Measurements from ENCODE around the gene KPNA4.
"Not testable (repeated sequence)": the region's sequence is repeated elsewhere in the genome, so short reads cannot be mapped to it uniquely, and the experiment has no call there.

Gene KPNA4, protein sequence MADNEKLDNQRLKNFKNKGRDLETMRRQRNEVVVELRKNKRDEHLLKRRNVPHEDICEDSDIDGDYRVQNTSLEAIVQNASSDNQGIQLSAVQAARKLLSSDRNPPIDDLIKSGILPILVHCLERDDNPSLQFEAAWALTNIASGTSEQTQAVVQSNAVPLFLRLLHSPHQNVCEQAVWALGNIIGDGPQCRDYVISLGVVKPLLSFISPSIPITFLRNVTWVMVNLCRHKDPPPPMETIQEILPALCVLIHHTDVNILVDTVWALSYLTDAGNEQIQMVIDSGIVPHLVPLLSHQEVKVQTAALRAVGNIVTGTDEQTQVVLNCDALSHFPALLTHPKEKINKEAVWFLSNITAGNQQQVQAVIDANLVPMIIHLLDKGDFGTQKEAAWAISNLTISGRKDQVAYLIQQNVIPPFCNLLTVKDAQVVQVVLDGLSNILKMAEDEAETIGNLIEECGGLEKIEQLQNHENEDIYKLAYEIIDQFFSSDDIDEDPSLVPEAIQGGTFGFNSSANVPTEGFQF

DNA sequence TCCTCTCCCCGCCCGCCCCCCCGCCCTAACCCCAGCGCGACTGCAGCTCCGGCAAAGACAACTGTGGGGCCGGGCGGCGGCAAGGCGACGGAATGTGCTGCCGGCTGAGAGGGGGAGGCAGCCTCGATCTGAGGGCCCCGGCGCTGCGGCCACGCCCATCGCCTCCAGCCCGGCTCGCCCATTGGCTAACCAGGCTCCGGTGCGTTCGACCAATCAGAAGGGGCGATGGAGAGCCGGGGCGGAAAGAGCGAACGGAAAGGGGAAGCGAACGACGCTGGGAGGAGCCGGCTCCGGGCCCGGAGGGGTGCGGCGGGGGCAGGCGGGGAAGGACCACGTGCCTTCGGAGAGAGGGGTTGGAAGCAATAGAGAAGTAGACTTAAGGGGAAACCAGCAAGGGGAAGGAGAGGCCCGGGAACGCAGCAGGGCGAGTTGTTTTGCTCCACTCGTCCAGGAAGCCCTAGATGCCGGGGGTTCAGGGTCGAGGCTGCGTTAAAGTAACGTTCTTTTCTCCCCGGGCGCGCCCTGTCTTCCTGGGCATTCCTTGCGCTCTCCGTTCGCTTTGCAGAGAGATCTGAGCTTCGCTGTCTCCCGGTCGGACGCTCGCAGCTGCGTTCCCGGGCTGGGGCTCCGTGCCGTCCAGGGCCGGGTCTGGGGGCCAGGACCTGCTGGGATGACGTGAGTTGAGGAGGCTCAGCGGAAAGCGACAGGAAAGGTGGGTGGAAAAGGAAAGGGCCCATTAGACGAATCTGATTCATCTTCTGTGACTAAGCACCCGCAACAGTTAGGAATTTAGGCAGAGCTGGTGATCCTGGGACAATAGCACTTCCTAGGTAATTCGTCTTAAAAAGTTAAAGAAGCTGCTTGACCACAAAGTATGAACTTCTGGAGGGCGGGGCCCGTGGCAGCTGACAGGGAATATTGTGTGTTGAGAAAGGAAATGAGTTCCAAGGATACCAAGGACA is at the start of gene KPNA4:
Gene KPNA4, minus strand, starts transcription at position 130 of the 962 bp plus-strand sequence. CDS start 289 bp downstream, outside the sequence.
- DNase-seq (ENCODE audit: low read depth): peak; percentile 96

DNA sequence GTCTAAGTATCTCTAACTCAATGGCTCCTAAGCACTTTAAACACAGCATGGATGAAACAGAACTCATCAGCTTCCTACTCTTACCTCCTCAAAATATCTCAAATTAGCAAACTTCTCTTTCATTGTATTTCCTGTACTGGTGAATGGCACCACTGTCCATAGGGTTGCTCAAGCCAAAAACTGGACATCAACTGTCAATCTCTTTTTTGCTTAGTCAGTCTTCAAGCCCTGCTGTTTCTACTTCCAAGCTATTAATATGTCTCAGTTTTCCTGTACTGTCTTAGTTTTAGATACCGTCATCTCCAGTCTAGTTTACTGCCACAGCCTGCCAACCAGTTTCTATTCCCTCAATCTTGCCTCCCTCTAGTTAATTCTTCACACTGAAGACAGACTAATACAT is 48.3 kb upstream of the KPNA4 start:
- no peak for DNase-seq (ENCODE audit: low read depth)

DNA sequence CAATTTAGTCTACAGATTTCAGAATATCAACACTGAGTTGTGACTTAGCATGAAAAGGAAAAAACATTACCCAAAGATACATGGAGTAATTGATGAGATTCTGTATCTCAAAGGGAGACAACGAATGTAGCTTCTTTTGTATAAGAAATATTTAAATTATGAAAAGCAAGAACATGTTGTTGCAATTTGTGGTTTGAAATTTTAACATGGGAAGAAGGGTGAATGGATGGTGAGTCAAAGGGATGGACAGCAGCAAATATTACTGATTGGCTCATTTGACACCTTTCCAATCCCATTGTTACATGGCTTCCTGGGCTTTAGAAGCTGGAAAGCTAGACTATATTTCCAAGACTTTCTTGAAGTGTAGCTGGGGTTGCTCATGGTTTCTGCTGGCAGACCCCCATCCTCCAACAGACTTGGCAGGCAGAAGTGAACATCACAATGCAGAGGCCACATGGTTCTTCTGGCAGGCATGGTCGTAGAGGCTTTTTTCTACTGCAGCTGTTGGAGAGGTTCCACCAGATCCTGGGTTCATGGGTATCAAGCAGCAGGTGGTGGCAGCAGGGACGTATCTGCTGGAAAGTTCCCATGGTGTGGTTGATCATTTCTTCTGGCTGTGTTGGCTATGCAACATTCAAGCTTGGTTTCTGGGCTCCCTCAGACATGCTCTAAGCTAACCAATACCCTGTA is 47.2 kb upstream of the KPNA4 start:
- DNase-seq (ENCODE audit: low read depth): no peak

DNA sequence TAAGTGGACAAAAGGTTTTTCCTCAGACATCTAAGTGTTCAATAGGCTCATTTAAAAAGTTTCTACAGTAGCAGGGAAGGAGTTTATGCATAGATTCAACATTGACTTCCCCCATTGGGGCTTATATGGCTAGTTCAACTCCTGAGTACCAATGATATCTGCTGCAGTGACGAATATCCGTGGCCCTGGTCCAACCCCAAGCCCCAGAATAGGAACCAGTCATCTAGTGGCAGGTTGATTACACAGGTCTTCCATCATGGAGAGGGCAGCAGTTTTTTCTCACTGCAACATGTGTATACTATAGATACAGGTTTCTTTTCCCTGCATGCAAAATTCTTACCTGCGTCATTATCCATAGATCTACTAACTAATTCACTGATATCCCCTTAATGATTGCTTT is 45.8 kb upstream of the KPNA4 start:
- no peak for DNase-seq (ENCODE audit: low read depth)

DNA sequence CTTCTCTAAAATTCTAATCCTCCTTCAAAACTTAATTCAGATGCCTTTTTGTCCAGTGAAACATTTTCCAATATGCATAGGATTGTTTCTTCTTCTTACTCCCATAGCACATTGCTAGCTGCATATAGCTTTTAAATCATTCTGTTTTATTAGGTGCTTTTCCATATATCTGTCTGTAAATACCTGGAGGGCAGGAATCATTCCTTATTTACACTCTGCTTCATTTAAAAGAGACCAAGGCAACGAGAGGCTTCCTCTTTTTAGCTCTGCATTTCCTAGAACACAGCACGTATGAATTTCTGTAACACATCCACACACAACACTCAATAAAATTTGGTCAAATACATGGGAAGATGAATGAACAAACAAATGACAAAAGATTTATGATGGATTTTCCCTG is 43.5 kb upstream of the KPNA4 start:
- DNase-seq (ENCODE audit: low read depth): no peak

DNA sequence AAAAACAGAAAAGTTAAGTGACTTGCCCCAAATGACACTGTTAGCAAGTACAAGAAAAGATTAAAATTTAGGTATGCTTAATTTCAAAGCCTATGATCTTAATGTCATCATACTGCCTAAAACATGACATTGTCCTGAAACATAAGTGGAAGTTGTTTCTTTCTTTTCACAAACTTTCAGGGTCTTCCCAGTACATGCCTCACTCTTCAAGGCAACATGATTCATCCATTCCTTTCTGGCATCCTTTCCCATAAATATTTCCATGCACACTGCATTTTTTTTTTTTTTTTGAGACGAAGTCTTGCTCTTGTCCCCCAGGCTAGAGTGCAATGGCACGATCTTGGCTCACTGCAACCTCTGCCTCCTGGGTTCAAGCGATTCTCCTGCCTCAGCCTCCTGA is 42.5 kb upstream of the KPNA4 start:
- no peak for DNase-seq (ENCODE audit: low read depth)

DNA sequence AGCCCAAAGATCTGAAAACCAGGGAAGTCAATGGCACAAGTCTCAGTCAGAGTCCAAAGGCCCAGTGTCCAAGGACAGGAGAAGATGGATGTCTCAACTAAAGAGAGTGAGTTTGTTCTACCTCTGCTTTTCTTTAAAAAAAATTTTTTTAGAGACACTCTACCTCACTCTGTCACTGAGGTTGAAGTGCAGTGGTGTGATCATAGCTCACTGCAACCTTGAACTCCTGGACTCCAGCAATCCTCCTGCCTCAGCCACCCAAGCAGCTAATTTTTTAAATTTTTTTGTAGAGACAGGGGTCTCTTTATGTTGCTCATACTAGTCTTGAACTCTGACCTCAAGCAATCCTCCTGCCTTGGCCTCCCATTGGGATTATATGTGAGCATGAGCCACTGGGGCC is 39.9 kb upstream of the KPNA4 start:
- DNase-seq (ENCODE audit: low read depth): no peak

DNA sequence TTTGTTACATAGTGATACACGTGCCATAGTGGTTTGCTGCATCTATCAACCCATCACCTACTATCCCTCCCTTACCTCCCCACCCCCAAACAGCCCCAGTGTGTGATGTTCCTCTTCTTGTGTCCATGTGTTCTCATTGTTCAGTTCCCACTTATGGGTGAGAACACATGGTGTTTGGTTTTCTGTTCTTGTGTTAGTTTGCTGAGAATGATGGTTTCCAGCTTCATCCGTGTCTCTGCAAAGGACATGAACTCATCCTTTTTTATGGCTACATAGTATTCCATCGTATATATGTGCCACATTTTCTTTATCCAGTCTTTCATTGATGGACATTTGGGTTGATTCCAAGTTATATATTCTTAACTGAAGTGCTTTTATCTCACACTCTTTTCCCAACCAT is 38.5 kb upstream of the KPNA4 start:
- not testable (repeated sequence) for DNase-seq (ENCODE audit: low read depth)

DNA sequence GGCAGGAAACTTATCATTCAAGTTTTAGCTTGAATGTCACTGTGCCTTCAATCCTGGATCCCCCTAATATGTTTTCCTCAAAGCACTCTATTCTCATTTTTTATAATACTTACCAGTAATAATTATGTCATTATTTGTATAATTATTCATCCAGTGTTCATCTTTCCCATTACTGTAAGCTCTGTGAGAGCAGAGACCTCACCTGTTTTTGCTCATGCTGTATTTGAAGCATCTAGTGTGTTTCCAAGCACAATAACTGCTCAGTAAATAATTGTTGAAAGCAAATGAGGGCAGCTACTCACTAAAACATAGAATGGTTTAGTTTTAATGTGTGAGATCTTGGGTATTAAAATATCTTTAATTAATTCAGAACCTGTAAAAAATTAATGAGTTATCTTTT is 36.9 kb upstream of the KPNA4 start:
- no peak for DNase-seq (ENCODE audit: low read depth)

DNA sequence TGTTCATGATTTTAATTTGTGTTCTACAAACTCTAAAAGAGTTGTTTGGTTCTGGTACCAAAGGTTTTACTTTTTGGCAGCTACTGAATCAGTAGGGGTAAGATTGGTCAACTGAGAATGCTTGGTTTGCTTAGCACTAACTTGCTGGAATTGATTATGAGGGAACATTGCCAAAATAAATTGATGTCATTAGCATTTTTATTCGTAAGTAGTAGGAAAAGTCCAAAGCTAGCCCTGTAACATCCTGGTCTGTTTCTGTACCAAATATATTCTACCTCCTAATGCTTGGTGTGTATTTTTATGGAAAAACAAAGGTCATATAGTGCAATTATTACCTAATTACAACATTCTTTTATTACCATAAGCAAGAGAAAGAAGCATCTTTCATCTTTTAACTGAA is 35.9 kb upstream of the KPNA4 start:
- no peak for DNase-seq (ENCODE audit: low read depth)

DNA sequence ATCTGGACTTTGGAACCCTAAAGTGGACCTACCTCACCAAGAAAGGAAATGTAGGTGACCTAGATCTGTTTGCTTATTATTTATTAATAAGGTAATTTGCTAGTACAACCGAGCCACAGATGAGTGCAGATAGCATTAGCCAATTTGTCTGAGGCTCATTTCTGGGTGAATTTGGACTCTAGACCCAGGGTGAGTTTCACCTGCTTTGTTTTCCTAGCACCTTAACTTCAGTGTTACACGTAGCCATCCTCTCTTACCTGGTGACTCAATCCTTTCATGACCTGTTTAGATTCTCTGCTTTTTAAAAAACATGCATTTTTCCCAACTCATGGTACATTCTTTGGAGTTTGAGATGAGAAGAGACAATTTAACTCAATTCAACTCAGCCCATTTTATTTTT is 33.5 kb upstream of the KPNA4 start:
- no peak for DNase-seq (ENCODE audit: low read depth)

DNA sequence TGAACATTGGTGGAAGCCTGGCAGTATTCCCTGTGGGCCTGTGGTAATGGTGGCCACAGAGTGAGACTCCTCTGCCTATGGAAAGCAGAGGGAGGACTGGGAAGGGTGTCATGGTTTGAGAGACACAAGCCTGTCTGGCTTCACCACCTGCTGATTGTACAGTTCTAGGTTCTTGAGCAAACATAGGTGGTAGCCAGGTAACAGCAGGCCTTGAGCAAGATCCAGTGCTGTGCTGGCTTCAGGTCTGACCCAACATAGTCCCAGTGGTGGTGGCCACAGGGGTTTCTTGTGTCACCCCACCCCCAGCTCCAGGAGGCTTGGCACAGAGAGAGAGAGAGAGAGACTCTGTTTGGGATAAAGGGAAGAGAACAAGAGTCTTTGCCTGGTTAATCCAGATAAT is 22.7 kb upstream of the KPNA4 start:
- DNase-seq (ENCODE audit: low read depth): no peak

DNA sequence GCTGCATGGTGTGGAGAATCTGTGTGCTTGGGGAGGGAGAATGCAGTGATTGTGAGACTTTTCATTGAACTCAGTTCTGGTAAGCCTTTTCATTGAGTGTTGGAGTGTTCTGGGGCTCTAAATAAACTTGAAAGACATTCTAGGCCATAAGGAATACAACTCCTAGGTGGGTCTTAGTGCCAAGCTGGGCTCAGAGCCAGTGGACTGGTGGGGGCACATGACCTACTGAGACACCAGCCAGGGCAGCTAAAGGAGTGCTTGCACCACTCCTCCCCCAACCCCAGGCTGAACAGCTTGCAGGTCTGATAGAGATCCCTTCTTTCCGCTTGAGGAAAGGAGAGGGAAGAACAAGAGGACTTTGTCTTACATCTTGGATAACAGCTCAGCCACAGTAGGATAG is 21.7 kb upstream of the KPNA4 start:
- DNase-seq (ENCODE audit: low read depth): no peak

DNA sequence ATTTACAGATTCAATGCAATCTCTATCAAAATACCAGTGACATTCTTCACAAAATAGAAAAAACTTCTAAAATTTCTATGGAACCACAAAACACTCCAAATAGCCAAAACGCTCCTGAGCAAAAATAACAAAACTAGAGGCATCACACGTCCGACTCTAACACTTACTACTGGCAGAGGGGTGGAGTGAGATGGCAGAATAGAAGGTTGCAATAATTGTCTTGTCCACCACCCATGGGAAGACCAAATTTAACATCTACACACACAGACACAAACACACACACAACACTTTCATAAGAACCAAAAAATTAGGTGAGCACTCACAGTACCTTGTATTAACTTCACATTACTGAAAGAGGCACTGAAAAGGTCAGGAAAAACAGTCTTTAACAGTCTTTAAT is 21.3 kb upstream of the KPNA4 start:
- no peak for DNase-seq (ENCODE audit: low read depth)

DNA sequence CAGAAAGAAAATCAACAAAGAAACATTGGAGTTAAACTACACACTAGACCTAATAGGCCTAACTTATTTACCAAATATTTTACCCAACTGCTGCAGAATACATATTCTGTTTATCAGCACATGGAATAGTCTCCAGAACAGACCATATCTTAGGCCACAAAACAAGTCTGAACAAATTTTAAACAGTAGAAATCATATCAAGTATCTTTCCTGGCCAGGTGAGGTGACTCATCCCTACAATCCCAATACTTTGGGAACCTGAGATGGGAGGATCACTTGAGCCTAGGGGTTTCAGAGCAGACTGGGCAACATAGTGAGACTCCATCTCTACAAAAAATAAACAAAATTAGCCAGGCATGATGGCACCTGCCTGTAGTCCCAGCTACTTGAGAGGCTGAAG is 18.1 kb upstream of the KPNA4 start:
- DNase-seq (ENCODE audit: low read depth): no peak

DNA sequence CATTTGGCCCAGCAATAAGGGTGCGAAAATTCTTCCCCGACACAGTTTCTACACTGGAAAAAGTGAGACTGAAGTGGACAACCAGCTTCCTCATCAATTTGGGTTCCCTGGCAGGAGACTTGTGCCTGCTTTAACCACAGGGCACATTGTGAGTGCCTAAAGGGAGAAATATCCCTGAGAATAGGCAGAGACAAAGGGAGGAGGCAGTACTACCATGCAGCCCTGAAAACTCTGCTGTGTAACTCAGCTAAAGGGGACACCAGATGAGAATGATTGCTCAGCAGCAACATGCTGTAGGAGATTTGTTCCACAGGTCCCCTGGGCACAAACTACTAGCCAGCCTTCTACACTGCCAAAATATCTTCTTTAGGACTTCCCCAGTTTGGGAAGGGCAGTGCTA is 15.6 kb upstream of the KPNA4 start:
- DNase-seq (ENCODE audit: low read depth): no peak

DNA sequence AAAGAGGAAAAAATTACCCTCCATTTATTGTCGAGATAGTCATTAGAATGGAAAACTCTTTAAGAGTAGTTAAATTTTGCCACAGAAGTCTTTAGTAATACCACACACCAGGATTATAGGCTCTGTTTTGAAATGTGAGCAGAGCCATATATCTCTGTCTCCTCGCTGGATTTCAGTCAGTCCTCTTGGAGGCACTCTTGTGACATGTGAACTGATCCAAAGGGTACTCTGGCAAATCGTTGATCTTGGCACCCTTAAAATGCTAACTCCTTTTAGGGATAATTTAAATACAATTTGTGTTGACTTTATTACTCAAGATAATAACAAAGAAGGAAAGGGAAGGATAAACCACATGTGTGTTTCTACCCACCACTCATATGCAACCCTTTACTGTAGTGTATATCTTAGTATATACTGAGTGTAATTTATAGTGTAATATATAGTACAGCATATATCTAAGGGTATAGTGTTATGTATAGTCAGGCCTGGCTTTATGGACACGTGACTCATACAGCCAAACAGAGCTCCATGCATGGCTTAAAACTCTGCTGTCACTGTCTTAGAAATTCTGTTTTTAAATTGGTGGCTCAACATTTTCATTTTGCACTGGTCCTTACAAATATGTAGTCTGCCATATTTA is 12.3 kb upstream of the KPNA4 start:
- DNase-seq (ENCODE audit: low read depth): no peak

DNA sequence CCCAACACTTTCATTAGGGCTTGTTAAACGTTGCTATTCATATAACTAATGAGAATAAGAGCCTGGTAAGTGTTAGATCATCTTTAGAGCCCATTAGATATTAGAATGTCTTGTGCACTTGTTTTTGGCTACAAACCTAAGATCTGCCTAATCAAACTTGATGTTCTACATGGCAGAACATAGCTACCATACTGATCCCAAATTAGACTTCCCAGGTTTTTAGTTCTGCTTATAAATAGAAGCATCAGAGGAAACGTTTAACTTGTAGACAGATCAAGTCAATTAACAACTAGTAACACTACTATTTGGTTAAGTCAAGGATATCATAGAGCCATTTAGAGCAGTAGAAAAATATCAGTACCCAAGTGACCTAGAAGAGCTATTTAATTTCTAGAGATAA is 11.7 kb upstream of the KPNA4 start:
- no peak for DNase-seq (ENCODE audit: low read depth)

DNA sequence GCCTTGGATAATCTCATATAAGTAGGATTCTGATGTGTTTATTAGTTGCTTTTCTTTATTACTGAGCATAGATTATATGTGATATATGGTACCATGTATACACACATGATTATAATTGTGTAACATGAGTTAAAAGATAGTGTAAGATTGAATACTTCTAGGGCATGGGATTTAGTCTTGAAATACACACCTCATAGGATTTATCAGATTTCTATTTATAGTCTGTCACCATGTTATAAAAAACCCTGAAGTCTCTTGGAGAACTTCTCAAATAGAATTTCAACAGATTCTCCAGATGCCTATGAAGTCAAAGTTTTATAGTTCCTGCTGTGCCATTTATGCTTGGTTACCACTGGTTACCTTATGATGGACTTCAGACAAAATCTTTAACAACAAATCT is 11.2 kb upstream of the KPNA4 start:
- DNase-seq (ENCODE audit: low read depth): no peak

DNA sequence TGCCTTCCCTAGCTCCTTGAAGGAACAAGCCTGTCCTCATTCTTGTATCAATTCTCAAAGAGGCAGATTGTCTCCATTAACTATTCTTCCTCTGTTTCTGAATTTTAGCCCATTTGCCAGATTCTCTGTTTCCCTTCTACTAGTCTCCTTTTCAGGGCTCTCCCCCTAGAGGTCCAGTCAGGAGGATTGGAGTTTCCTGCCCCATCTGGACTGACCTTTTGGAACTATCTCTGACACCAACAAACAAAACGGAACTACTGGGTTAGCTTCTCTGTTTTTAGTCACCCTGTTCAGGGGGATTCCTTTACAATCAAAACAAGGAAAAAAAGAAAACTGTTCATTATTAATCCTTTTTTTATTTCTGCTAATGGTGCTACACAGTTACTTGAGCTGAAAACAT is 10.2 kb upstream of the KPNA4 start:
- no peak for DNase-seq (ENCODE audit: low read depth)

DNA sequence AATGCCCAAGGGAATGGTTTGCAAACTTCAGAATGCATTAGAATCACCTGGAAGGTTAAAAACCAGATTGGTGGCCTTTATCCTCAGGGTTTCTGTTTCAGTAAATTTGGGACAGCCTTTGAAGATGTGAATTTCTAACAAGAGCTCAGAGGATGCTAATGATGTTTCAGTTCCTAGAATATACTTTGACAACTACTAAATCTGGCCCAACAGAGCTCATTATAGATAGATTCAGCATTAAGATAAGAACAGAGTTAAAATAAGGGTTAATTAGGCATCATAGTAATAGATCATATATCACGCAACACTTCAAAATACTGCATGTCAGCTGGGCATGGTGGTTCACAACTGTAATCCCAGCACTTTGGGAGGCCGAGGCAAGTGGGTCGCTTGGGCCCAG is 9.3 kb upstream of the KPNA4 start:
- no peak for DNase-seq (ENCODE audit: low read depth)
